Measurements from ENCODE around the gene MYO10.

The MYO10 gene

GRCh38 chr5:16961131-16961530 is 25.0 kb upstream of the MYO10 start:
- no peak for DNase-seq (ENCODE audit: low read depth)
- TF ChIP-seq, protein P1, sequence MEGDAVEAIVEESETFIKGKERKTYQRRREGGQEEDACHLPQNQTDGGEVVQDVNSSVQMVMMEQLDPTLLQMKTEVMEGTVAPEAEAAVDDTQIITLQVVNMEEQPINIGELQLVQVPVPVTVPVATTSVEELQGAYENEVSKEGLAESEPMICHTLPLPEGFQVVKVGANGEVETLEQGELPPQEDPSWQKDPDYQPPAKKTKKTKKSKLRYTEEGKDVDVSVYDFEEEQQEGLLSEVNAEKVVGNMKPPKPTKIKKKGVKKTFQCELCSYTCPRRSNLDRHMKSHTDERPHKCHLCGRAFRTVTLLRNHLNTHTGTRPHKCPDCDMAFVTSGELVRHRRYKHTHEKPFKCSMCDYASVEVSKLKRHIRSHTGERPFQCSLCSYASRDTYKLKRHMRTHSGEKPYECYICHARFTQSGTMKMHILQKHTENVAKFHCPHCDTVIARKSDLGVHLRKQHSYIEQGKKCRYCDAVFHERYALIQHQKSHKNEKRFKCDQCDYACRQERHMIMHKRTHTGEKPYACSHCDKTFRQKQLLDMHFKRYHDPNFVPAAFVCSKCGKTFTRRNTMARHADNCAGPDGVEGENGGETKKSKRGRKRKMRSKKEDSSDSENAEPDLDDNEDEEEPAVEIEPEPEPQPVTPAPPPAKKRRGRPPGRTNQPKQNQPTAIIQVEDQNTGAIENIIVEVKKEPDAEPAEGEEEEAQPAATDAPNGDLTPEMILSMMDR (conservative IDR thresholded peaks at IDR 0.05; ENCODE audit: low read depth, low read length): no peak
- no peak overlapping the region for H3K4me3 ChIP-seq (ENCODE audit: low read length)

GRCh38 chr5:16957304-16958196 is 21.5 kb upstream of the MYO10 start:
- DNase-seq (ENCODE audit: low read depth): no peak
- TF ChIP-seq, protein P1 (conservative IDR thresholded peaks at IDR 0.05; ENCODE audit: low read depth, low read length): no peak
- H3K4me3 ChIP-seq (ENCODE audit: low read length): no peak overlapping the region

DNA sequence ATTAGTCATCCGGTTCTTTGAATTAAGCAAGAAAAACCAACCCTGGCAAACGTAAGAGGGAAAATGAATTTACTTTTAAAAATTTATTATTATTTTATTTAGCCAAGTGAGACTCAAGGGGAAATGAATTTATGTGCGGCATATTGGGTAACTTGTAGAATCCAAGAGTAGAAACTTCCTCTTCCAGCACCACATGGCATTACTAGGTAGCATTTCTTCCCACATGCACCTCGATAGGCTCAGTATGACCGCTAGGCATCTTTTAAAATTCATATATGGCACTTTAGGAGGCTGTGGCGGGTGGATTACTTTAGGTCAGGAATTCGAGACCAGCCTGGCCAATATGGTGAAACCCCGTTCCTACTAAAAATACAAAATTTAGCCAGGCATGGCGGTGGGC is 17.6 kb upstream of the MYO10 start:
- TF ChIP-seq, protein P1 (conservative IDR thresholded peaks at IDR 0.05; ENCODE audit: low read depth, low read length): no peak
- no peak overlapping the region for H3K4me3 ChIP-seq (ENCODE audit: low read length)
- DNase-seq (ENCODE audit: low read depth): no peak

DNA sequence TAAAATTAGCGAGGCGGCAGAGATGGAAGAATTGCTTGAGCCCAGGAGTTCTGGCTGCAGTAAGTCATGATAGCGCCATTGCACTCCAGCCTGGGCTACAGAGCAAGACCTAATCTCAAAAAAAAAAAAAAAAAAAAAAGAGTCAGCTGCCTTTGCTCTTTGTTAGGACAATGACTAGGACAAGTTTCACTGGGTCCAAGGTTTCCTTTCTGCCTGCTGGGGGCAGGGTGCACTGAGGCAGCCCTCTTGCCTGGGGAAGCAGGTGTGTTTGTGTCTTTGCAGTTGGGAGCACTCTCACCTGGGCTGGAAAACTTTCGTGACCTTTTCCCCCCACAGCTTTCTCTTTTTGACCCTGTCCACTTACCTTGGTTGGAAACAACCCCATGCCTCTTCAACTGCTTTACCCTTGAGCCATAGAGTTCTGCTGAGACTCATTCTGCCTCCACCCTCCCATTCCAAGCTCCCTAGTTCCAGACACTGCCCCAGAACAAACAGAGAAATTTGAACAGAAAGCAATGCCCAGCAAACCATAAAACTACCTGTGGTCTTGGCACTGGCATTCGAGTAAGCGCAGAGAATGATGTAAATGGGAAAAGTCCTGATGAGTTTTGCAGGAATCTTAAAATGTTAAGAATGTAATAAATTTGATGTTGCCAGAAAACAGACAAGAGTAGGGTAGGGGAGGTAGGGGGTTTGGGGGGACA is 17.0 kb upstream of the MYO10 start:
- TF ChIP-seq, protein P1 (conservative IDR thresholded peaks at IDR 0.05; ENCODE audit: low read depth, low read length): no peak
- H3K4me3 ChIP-seq (ENCODE audit: low read length): no peak overlapping the region
- no peak for DNase-seq (ENCODE audit: low read depth)

- no peak overlapping the region for H3K4me3 ChIP-seq (ENCODE audit: low read length)
- DNase-seq (ENCODE audit: low read depth): no peak
- TF ChIP-seq, protein P1 (conservative IDR thresholded peaks at IDR 0.05; ENCODE audit: low read depth, low read length): no peak
These were observed 10.6 kb upstream of the MYO10 start for GRCh38 chr5:16946725-16947124.

GRCh38 chr5:16944816-16945562 is 8.9 kb upstream of the MYO10 start:
- no peak for DNase-seq (ENCODE audit: low read depth)
- TF ChIP-seq, protein P1 (conservative IDR thresholded peaks at IDR 0.05; ENCODE audit: low read depth, low read length): no peak
- H3K4me3 ChIP-seq (ENCODE audit: low read length): no peak overlapping the region
